ENCODE data around the gene FZD4. TPM values are rescaled to one million over a fixed set of nuclear protein-coding genes. Genes with fewer than 3 reads are reported as not detected.
A peak's percentile ranks its signal among the peaks of the same experiment; 100 is the strongest.
"Not testable (repeated sequence)": the region's sequence is repeated elsewhere in the genome, so short reads cannot be mapped to it uniquely, and the experiment has no call there.

FZD4 gene
- total RNA-seq, 2 experiments from 2014 or later, result 0.14 to 0.21 TPM

- intact Hi-C loops (cut with DNase I, micrococcal nuclease), result no loop called here
- ChIA-PET CTCF (interaction anchor here (0.6 to 1.8 kb wide), 3 partner anchors 7 to 209 kb away, joined by 3 to 16 read pairs (median 7); partner anchors contain the start of gene FZD4), POLR2A (no interaction called here)
- no peak overlapping the region for H3K27ac Mint-ChIP-seq
- ATAC-seq, result no peak
- peaks cover 11% of the 10 kb centered on the region for H3K27me3 Mint-ChIP-seq
- DNase-seq, result no peak
- H3K9me3 Mint-ChIP-seq (ENCODE audit: low read depth), result no peaks in the 10 kb centered on the region
- no peaks in the 10 kb centered on the region for H3K36me3 Mint-ChIP-seq (ENCODE audit: low read depth)
- no peaks in the 10 kb centered on the region for H3K4me1 Mint-ChIP-seq
- H3K4me3 Mint-ChIP-seq, result no peak overlapping the region
These were observed 7.7 kb downstream of the FZD4 start for GRCh38 chr11:86947541-86947940.

DNA sequence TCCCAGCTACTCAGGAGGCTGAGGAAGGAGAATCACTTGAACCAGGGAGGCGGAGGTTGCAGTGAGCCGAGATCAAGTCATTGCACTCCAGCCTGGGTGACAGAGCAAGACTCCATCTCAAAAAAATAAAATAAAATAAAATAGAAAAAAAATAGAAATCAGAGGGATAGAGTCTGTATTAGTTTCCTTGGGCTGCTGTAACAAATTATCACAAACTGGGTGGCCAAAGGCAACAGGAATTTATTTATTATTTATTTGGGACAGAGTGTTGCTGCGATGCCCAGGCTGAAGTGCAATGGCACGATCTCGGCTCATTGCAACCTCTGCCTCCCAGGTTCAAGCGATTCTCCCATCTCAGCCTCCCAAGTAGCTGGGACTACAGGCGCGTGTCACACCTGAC lies 11.7 kb downstream of the FZD4 start:
- H3K4me1 Mint-ChIP-seq; ATAC-seq; H3K27me3 Mint-ChIP-seq; DNase-seq; H3K9me3 Mint-ChIP-seq (ENCODE audit: low read depth); H3K27ac Mint-ChIP-seq; H3K36me3 Mint-ChIP-seq (ENCODE audit: low read depth); H3K4me3 Mint-ChIP-seq; intact Hi-C loops (cut with DNase I, micrococcal nuclease); POLR2A ChIA-PET: not testable (repeated sequence)
- CTCF ChIA-PET, result interaction anchor here (0.9 kb wide), 1 partner anchor 9 kb away, joined by 3 read pairs; no protein-coding TSS in a partner anchor

- DNase-seq, result no peak
- no peak for ATAC-seq
- CTCF ChIA-PET, result interaction anchor here (0.7 to 1.0 kb wide), 2 partner anchors 364 to 479 kb away, joined by 3 to 4 read pairs; no protein-coding TSS in a partner anchor
These were observed 13.2 kb downstream of the FZD4 start for GRCh38 chr11:86941871-86942599.

GRCh38 chr11:86941077-86941870 lies 13.9 kb downstream of the FZD4 start:
- Mint-ChIP-seq H3K4me3 (no peak overlapping the region), H3K27me3 (peaks cover 5% of the 10 kb centered on the region), H3K36me3 (ENCODE audit: low read depth) (no peaks in the 10 kb centered on the region), H3K27ac (no peak overlapping the region), H3K9me3 (ENCODE audit: low read depth) (no peaks in the 10 kb centered on the region), H3K4me1 (no peaks in the 10 kb centered on the region)
- ChIA-PET POLR2A (no interaction called here), CTCF (interaction anchor here (2.1 to 3.4 kb wide), 3 partner anchors 345 to 480 kb away, joined by 8 to 34 read pairs (median 20); no protein-coding TSS in a partner anchor)
- intact Hi-C loops (cut with DNase I, micrococcal nuclease), result no loop called here
- ATAC-seq (no peak), DNase-seq (no peak)

More at GRCh38 chr11:86941871-86942599, 13.2 kb downstream of the FZD4 start:
- intact Hi-C loops (cut with DNase I, micrococcal nuclease), result no loop called here
- Mint-ChIP-seq H3K9me3 (ENCODE audit: low read depth) (no peaks in the 10 kb centered on the region), H3K27me3 (peaks cover 5% of the 10 kb centered on the region), H3K36me3 (ENCODE audit: low read depth) (no peaks in the 10 kb centered on the region), H3K4me3 (no peak overlapping the region), H3K4me1 (no peaks in the 10 kb centered on the region), H3K27ac (no peak overlapping the region)
- POLR2A ChIA-PET, result no interaction called here

GRCh38 chr11:86940122-86940777 lies 14.9 kb downstream of the FZD4 start:
- Mint-ChIP-seq H3K27ac (no peak overlapping the region), H3K36me3 (ENCODE audit: low read depth) (no peaks in the 10 kb centered on the region), H3K4me3 (no peak overlapping the region), H3K4me1 (no peaks in the 10 kb centered on the region), H3K27me3 (peaks cover 5% of the 10 kb centered on the region), H3K9me3 (ENCODE audit: low read depth) (no peaks in the 10 kb centered on the region)
- ChIA-PET CTCF (interaction anchor here (0.5 to 3.4 kb wide), 22 partner anchors 10 to 492 kb away, joined by 3 to 34 read pairs (median 4); partner anchors contain the start of gene FZD4), POLR2A (no interaction called here)
- ATAC-seq (no peak), DNase-seq (no peak)
- intact Hi-C loops (cut with DNase I, micrococcal nuclease), result no loop called here

- Mint-ChIP-seq H3K27ac (no peak overlapping the region), H3K36me3 (ENCODE audit: low read depth) (no peaks in the 10 kb centered on the region), H3K9me3 (ENCODE audit: low read depth) (no peaks in the 10 kb centered on the region), H3K4me1 (no peaks in the 10 kb centered on the region), H3K4me3 (no peak overlapping the region), H3K27me3 (peaks cover 5% of the 10 kb centered on the region)
- no peak for DNase-seq
- intact Hi-C loops (cut with DNase I, micrococcal nuclease), result loop anchor here (1.0 to 5.0 kb wide), 3 partner anchors 351 to 482 kb away; no protein-coding TSS in a partner anchor
- ChIA-PET CTCF (interaction anchor here (0.6 to 3.4 kb wide), 34 partner anchors 8 to 1080 kb away, joined by 3 to 34 read pairs (median 4); partner anchors contain the start of gene FZD4), POLR2A (no interaction called here)
- ATAC-seq, result peak; percentile 42
These were observed 16.0 kb downstream of the FZD4 start for GRCh38 chr11:86938900-86939880.

DNA sequence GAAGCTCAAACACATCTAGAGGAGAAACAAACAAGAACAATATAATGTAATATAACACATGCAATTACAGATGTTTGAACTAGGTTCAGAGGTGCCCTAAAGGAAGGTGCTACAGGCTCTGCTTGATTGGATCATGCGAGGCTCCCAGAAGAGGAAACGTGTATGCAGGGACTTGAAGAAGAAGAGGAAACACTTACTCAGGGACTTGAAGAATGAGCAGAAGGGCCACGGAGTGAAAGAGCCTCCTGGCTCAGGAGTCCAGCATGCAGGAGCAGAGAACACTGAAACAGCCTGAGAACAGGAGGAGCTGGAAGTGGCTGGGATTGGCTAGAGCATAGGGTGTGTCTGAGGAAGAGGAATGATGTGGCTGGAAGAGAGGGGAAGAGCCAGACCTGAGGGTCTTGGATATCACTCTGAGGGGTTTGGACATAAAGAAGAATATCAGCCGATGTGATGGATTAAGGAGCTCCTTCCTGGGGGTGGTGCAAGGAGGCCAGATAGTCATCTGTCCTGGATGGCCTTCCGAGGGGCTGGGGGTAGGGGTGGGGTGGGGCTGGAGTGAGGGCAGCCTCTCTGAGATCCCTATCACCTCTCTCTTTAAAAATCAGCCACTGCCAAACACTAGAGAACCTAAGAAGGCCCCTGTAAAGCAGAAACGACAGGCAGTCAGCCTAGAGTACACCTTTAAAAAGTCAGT lies 16.8 kb downstream of the FZD4 start:
- DNase-seq (no peak), ATAC-seq (no peak)
- Mint-ChIP-seq H3K36me3 (ENCODE audit: low read depth) (no peaks in the 10 kb centered on the region), H3K9me3 (ENCODE audit: low read depth) (no peaks in the 10 kb centered on the region), H3K4me3 (no peak overlapping the region), H3K4me1 (no peaks in the 10 kb centered on the region), H3K27me3 (peaks cover 5% of the 10 kb centered on the region), H3K27ac (no peak overlapping the region)
- intact Hi-C loops (cut with DNase I, micrococcal nuclease), result loop anchor here in 1 of 2 experiments (5.0 kb wide), 1 partner anchor 414 kb away; no protein-coding TSS in a partner anchor
- CTCF ChIA-PET, result interaction anchor here (0.6 to 3.4 kb wide), 24 partner anchors 9 to 494 kb away, joined by 3 to 34 read pairs (median 4); partner anchors contain the start of gene FZD4
- POLR2A ChIA-PET, result no interaction called here

- H3K4me1 Mint-ChIP-seq; H3K36me3 Mint-ChIP-seq (ENCODE audit: low read depth); POLR2A ChIA-PET; H3K9me3 Mint-ChIP-seq (ENCODE audit: low read depth); H3K27ac Mint-ChIP-seq; H3K4me3 Mint-ChIP-seq; DNase-seq; H3K27me3 Mint-ChIP-seq; ATAC-seq: not testable (repeated sequence)
- intact Hi-C loops (cut with DNase I, micrococcal nuclease), result loop anchor here in 1 of 2 experiments (5.0 kb wide), 1 partner anchor 415 kb away; no protein-coding TSS in a partner anchor
- CTCF ChIA-PET, result interaction anchor here (0.5 to 3.1 kb wide), 4 partner anchors 17 to 514 kb away, joined by 3 to 18 read pairs (median 10); partner anchors contain the start of gene FZD4
These were observed 17.9 kb downstream of the FZD4 start for GRCh38 chr11:86937193-86937806.

- ChIA-PET POLR2A (interaction anchor here (0.6 kb wide), 1 partner anchor 180 kb away, joined by 4 read pairs; no protein-coding TSS in a partner anchor), CTCF (interaction anchor here (0.7 to 2.2 kb wide), 6 partner anchors 8 to 361 kb away, joined by 3 to 5 read pairs (median 4); no protein-coding TSS in a partner anchor)
- intact Hi-C loops (cut with DNase I, micrococcal nuclease), result loop anchor here in 1 of 2 experiments (5.0 kb wide), 1 partner anchor 417 kb away; no protein-coding TSS in a partner anchor
These were observed 20.1 kb downstream of the FZD4 start for GRCh38 chr11:86934926-86935579.

More at GRCh38 chr11:86934926-86935579, 20.1 kb downstream of the FZD4 start:
- DNase-seq (no peak), ATAC-seq (no peak)
- Mint-ChIP-seq H3K36me3 (ENCODE audit: low read depth) (no peaks in the 10 kb centered on the region), H3K27ac (no peak overlapping the region), H3K9me3 (ENCODE audit: low read depth) (no peaks in the 10 kb centered on the region), H3K4me3 (no peak overlapping the region), H3K4me1 (no peaks in the 10 kb centered on the region), H3K27me3 (peaks cover 3% of the 10 kb centered on the region)
